ENCODE data around the gene CDC14A. TPM values are rescaled to one million over a fixed set of nuclear protein-coding genes. Genes with fewer than 3 reads are reported as not detected.

Gene CDC14A
- total RNA-seq, 4 donors from 2014 or later: 6.6 to 12.2 (median 7.4) TPM

- DNase-seq (ENCODE audit: extremely low spot score): no peak
- Histone ChIP-seq H3K27me3 (no peaks in the 10 kb centered on the region), H3K36me3 (no peaks in the 10 kb centered on the region), H3K27ac (replicated peaks in 1 of 4) (no peak overlapping the region), H3K4me3 (no peak overlapping the region), H3K9me3 (no peaks in the 10 kb centered on the region), H3K4me1 (peaks cover 0 to 23% (median 20%) of the 10 kb centered on the region in 4 donors)
- intact Hi-C loops (cut with DNase I): no loop called here
- TF ChIP-seq EP300 (IDR thresholded peaks at IDR 0.05) (no peak), POLR2A (IDR thresholded peaks at IDR 0.05; ENCODE audit: low read depth) (no peak), POLR2AphosphoS5 (IDR thresholded peaks at IDR 0.05) (no peak), CTCF (IDR thresholded peaks at IDR 0.05) (no peak)
Observed at GRCh38 chr1:100383743-100384405, 31.6 kb downstream of the CDC14A start.

- peaks cover 0 to 5% (median 0%) of the 10 kb centered on the region in 4 donors for H3K36me3 ChIP-seq
- no peaks in the 10 kb centered on the region for H3K27me3 ChIP-seq
- intact Hi-C loops (cut with DNase I): no loop called here
- no peak for DNase-seq (ENCODE audit: extremely low spot score)
- H3K4me1 ChIP-seq: peaks cover 0 to 23% (median 20%) of the 10 kb centered on the region in 4 donors
- no peak for TF ChIP-seq POLR2AphosphoS5 (IDR thresholded peaks at IDR 0.05)
- TF ChIP-seq EP300 (IDR thresholded peaks at IDR 0.05): no peak
- no peak for TF ChIP-seq POLR2A (IDR thresholded peaks at IDR 0.05; ENCODE audit: low read depth)
- TF ChIP-seq CTCF (IDR thresholded peaks at IDR 0.05): no peak
- no peaks in the 10 kb centered on the region for H3K9me3 ChIP-seq
- H3K27ac ChIP-seq (replicated peaks in 1 of 4): peak overlapping the region in 3 of 4 donors; percentile 43 to 63 (median 54)
- H3K4me3 ChIP-seq: peak overlapping the region; percentile 5 to 39 (median 22)
- 10% methylated on average over 5 of the region's 5 CpGs for WGBS
Observed at GRCh38 chr1:100387209-100387608, 34.9 kb downstream of the CDC14A start.

GRCh38 chr1:100387657-100388350, 35.5 kb downstream of the CDC14A start:
- Histone ChIP-seq H3K27ac (replicated peaks in 1 of 4) (peak overlapping the region in 3 of 4 donors; percentile 43 to 63 (median 54)), H3K9me3 (no peaks in the 10 kb centered on the region), H3K4me1 (peaks cover 0 to 23% (median 20%) of the 10 kb centered on the region in 4 donors), H3K36me3 (peaks cover 0 to 5% (median 0%) of the 10 kb centered on the region in 4 donors), H3K27me3 (no peaks in the 10 kb centered on the region), H3K4me3 (peak overlapping the region; percentile 5 to 39 (median 22))
- TF ChIP-seq CTCF (IDR thresholded peaks at IDR 0.05) (no peak), POLR2A (IDR thresholded peaks at IDR 0.05; ENCODE audit: low read depth) (no peak), POLR2AphosphoS5 (IDR thresholded peaks at IDR 0.05) (no peak), EP300 (IDR thresholded peaks at IDR 0.05) (no peak)
- WGBS: 20% methylated on average over 4 of the region's 4 CpGs
- DNase-seq (ENCODE audit: extremely low spot score): no peak
- intact Hi-C loops (cut with DNase I): no loop called here

GRCh38 chr1:100390531-100390930, 38.2 kb downstream of the CDC14A start:
- Histone ChIP-seq H3K9me3 (no peaks in the 10 kb centered on the region), H3K36me3 (peaks cover 0 to 11% (median 5%) of the 10 kb centered on the region in 4 donors), H3K27me3 (no peaks in the 10 kb centered on the region), H3K4me1 (peaks cover 0 to 24% (median 22%) of the 10 kb centered on the region in 4 donors), H3K4me3 (no peak overlapping the region), H3K27ac (replicated peaks in 1 of 4) (no peak overlapping the region)
- DNase-seq (ENCODE audit: extremely low spot score): no peak
- 90% methylated on average over 2 of the region's 2 CpGs for WGBS
- intact Hi-C loops (cut with DNase I): no loop called here
- TF ChIP-seq CTCF (IDR thresholded peaks at IDR 0.05) (no peak), POLR2A (IDR thresholded peaks at IDR 0.05; ENCODE audit: low read depth) (no peak), POLR2AphosphoS5 (IDR thresholded peaks at IDR 0.05) (no peak), EP300 (IDR thresholded peaks at IDR 0.05) (no peak)
